Activated CD4-positive, alpha-beta T cell treated with anti-CD3 and anti-CD28 coated beads, Interleukin-2, amount 50 U/mL, for 1 hour (primary cell): ENCODE results near the gene JAK1.

Source experiments
- DNase-seq: peaks from one replicate; pipeline ENCODE4 v3.0.0-alpha.2; 2020

JAK1 gene

DNA sequence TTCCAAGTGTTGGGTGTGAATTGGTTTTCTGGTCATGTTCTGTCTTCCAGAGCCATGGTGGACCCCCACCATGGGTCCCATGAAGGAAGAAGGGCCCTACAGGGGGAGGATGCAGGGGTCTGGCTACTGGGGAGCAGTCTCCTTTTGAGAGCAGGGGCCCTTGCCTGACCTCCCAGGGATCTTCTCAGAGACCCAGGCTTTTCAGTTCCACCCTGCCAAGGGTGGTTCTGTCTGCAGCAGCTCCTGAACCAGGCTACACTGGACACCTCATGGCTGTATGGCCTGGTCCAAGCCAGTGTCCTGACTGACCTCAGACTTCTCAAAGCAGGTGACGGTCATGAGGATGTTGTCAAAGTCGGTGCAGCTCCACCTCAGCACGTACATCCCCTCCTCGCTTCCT is 109.0 kb downstream of the JAK1 start:
- no peak for DNase-seq

DNA sequence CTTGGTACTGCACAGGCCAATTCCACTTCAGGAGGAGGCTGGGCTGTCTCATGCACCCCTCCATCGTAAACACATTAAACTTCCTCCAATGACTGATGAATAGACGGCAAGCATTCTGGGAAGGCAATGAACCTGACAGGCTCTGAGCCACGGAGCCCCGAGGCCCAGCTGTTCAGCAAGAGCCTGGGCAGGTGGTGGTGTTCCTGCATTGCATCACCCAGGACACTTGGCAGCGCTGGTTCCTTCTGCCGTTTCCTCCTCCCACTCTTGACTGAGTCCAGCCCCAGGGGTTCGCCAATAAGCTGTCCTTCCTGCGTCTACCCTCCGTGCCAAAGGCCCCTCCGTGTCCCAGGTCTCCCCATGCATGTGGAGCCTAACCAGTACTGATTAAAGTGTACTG is 109.8 kb downstream of the JAK1 start:
- no peak for DNase-seq

- DNase-seq, result no peak
Measured at GRCh38 chr1:64855557-64855956, 110.8 kb downstream of the JAK1 start.

DNA sequence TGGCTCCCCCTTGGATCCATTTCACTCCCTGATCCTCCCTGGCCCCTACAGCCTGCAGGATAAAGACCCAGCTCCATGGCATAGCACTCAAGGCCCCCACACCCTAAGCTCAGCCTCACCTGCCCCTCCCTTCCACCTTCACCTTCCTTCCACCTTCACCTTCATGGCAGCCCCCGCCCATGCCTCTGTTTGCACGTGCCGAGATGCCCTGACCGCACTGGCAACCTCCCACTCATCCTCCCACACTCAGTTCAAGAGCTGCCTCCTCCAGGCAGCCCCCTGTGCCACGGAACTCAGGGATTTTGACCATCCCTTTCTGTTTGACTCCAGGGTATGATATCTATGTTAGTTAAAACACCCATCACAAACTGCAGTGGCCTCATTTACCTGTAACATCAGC is 111.7 kb downstream of the JAK1 start:
- DNase-seq, result no peak

DNA sequence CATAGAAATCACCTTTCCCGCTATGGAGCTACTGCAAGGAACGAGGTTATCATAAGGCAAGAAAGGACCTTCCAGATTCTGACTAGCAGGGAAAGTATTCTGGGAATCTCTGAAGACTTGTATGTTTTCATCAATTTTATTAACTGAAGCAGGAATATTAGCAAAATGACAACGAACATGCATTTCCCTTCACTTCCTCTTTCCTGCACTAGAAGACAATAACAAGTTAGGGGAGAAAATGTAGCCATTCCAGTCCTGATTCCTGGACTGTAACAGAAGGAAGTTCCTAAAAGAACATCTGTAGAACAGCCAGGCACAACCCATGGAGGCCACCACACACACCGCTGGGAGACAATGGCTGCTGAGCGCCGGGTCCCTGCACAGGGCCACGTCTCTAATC is 114.7 kb downstream of the JAK1 start:
- no peak for DNase-seq

GRCh38 chr1:64850846-64851245 is 115.5 kb downstream of the JAK1 start:
- no peak for DNase-seq

- no peak for DNase-seq
Measured at GRCh38 chr1:64849942-64850341, 116.4 kb downstream of the JAK1 start.

DNA sequence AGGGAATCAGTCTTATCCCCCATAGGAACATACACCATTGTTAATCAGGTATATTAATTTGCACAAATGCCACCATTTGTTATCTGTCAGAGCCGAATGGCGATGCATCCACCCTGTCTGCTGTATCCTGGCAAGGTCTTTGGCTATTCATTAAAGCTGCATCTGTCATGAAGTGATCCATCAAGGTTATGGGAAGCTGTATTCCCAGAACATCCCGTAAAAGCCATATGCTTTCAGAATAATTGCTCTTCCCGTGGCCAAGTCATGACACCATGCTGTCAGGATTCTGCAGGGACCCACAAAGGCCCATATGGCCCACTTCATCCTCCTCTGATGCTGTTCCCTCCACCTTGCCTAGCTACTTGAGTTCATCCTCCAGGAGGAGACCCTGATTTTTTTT is 117.5 kb downstream of the JAK1 start:
- DNase-seq, result no peak

DNA sequence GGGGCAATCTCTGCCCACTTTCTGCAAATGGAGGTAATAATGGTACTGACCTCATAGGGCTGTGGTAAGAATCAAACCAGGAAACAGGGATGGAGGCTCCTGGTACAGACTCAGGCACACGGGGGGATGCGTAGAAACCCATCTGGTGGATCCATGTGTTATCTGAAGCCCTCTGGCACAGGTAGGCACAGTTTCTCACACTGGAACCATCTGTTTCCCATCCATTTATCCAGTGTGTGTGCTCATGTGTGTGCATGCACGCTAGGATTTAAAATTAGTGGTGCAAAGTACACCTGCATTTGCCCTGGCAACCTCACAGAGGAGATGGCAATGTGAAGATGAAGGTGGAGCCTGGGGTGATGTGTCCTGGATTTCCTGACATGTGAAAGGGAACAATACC is 118.2 kb downstream of the JAK1 start:
- DNase-seq, result no peak

DNA sequence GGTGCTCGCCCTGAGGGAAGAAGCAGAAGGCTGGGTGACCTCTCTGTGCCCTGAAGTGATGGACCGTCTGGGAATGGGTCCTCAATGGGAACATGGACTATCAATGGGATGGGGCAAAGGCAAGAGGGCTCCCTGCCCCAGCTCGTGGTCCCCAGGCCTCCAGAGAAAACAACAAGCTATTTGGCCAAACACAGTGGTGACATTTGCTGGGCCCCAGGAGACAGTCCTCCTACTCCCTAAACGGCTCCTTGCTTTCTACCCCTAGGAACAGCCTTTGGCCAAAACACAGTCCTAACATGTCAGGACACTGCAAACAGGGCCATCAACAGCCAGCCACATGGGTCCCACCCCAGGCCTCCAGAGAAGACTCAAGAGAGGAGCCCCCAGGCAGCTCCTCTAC is 118.7 kb downstream of the JAK1 start:
- DNase-seq, result no peak

DNA sequence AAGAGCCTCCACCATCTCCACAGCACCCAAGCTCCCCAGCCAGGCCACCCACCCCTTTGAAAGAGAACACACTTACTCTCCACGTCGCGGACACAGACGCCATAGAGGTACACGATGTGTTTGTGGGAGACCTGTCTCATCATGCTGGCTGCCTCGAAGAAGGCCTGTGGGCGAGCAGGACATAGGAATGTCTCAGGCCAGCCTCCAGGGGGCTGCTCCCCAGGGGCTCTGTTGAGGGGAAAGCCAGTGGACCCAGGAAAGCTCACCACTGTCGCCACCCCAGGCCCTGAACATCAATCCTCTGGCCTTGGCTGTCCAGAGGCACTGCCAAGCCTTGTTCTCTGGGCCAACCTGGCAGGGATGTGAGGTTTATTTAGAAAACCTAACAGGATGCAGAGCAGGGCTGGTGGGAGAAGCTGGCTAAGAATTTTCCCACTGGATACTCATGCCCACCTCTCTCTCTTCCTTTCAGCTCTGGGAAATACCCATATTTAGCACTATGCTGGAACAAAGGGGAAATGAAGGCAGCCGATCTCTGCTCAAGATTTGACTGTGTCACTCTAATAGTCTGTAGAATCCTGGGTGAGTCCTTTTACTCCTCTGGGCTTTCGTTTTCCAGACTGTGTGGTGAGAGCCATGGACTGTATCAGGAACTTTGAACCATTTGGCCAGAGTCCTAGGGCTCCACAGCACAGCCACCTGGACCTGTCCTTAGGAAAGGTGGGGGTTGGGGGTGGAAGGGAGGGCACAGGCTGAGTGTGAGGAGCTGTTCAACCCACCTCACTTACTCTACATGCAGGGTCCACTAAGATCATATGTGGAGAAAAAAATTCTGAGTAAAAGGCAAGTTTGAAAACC is 119.5 kb downstream of the JAK1 start:
- DNase-seq, result no peak

- no peak for DNase-seq
Measured at GRCh38 chr1:64845831-64846425, 120.4 kb downstream of the JAK1 start.

GRCh38 chr1:64844609-64845008 is 121.7 kb downstream of the JAK1 start:
- DNase-seq, result no peak

DNA sequence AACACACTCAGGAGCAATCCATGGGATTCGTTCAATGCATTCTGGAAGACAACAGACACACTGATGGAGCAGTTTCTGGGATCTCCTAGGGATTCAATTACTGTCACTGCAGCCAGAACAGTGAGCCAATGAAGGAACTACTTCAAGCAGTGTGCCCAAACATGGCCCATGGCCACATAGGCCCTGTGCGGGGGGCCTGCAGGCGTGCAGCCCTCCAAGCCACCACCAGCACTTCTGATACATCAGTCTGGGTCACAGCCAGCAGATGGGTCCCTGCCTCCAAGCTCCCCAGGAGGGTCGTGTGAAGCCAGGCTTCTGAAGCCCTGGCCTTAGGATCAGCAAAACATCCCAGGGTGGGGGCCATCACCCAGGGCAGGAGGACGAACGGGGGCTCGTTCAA is 122.2 kb downstream of the JAK1 start:
- no peak for DNase-seq

DNA sequence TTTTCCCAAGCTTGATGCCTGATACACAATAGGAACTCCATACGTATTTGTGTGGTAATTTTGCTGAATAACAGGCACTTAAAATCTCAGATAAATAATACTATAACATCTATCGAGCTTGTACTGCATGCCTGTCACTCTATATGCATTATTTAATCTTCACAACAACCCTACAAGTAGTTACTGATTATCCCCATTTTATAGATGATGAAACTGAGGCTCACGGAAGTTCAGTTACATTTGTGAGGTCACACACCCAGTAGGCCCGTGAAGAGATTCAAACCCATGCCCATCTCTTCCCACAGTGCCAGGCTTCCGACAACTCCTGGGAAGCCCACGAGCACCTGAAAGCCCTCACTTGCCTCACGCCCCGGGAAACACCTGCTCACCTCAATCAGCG is 122.7 kb downstream of the JAK1 start:
- no peak for DNase-seq

DNA sequence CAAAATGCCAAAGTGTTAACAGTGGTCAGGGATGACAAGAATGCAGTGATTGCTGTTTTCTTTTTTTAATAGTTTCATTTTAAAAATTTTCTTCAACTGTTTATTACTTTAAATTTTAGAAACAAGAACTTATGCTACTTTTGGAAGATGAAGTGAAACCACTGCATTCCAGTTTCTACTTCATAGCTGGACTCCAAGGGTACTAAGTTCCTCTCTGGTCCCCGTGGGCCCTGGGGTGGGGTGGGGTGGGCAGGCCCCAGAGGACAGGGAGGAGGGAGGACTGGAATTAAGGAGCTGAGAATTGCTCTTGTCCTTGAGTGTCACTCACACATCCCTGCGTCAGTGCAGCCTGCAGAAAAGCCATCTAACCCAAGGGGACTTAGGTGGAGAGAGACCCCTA is 124.1 kb downstream of the JAK1 start:
- no peak for DNase-seq

DNA sequence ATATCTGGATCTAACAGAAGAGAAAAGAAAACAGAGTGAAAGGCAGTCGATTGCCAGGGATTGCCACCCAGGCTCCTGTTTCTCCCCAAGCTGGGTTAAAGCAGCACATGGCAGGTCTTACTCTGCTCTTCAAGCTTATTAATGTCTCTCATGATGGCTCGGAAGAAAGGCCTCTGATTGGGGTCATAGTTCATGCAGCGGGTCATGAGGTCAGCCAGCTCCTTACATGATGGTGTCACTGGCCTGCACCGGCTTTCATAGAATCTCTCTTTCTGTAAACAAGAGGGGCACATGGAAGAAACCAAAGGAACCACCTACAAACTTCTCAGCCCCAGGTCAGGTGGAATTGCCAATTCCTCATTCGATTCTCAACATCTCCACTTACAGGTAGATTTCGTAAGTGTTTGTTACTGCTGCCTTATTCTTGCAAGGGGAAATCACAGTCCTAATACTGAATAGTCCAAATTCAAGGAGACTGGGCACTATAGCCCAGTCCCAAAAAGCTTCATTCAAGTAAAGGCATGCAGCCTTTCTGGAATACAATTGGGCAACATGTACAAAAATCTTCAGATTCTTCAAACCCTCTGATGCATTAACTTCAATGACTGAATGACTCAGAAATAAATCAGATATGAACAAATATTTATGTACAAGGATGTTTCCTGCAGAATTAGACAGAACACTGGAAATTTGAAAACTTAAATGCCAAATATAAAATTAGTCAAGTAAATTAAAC is 124.9 kb downstream of the JAK1 start:
- DNase-seq, result no peak

GRCh38 chr1:64839732-64840405 is 126.5 kb downstream of the JAK1 start:
- DNase-seq, result no peak

DNA sequence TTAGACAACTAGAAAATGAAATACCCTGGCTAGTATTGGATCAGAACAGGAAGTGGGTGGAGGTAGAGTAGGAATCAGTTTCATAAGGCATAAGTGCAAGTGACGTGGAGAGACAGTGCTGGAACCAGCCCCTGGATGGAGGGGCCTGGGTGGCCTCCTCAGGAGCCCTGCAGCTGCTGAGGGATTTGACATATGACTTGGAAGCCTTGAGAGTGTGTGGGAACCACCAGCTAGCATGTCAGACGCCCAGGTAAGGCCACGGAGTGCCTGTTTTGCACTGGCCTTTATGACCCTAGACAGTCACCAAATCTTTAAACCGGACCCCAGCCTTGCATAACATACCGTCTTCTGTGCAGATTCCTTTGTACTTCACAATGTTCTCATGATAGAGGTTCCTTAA is 127.1 kb downstream of the JAK1 start:
- no peak for DNase-seq

DNA sequence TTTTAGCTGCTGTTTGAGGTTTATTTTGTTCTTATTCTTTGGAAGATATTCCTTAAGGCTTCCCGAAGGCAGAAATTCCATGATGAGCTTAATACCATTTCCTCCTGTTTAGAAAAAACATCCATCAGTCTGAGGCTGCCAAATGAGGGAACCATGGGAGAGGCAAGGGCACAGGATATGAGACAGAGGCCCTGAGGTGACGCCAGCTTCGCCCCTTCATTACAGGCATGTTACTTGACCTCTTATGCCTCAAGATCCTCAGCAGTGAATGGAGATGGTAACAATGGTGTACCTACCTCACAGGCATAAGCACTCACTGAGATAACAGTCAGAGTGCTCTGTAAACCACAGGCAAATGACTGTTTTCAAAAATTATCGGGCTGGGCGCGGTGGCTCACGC is 127.9 kb downstream of the JAK1 start:
- DNase-seq, result no peak

DNA sequence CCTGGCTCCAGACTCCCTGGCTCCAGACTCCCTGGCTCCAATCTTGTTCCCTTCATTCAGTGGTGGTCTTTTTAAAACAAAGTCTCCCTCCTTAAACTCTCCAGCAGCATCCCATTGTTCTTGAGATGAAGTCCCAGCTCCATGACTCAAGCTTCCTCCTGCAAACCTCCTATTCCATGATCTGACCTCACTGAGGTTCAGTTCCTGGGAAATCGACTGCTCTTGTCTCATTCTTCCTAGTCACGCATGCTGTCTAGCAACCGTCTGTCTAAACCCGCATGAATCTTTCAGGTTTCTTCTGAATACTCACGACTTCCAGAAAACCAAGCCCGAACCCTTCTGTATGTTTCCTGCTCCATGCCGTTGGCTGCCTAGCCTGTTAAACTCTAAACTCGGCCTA is 129.5 kb downstream of the JAK1 start:
- DNase-seq, result no peak

DNA sequence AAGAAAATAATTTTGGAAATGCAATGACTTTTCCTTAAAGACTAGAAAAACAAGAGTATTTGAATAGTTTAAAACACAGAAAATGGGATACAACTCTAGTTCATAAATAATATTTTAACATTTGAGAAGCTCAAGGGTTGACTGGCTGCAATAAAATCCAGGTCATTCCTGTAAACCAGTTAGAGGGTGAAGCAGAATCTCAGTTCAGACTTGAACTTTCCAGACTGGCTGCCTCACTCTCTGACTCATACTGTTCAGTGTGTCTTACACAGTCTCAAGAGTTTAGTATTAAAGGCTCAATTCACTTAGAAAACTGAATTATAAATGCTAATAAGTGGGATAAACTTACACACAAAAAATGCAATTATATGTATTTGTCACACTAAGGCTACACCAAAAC is 131.6 kb downstream of the JAK1 start:
- DNase-seq, result no peak

DNA sequence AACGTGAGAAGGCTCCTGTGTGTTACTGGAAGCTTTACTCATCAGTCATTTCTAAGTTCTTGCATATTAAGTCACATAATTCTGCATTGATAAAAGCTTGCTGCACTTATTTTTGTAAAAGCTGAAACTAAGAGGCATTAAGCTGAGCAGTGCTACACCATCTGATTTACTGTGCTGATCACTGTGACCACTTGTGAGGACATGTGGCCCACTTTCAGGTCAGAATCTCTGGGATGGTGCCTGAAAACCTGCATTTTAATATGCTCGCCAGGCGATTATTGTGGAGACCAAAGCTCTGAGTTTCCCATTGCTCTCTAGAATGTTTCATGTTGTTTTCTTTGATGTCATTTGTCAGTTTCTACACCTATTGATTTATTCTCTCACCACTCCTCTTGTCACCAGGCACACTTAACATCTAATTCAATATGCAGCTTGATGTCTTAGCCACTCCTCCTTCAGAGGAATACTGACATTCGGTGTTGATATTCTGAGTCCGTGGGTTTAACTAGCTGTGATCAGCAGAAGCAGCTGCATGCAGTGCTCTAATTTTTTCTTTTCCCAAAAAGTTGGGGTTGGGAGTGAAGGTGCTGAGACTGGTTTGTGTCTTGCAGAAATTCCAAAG is 136.2 kb downstream of the JAK1 start:
- no peak for DNase-seq
